RPMI7951 (cell line): ENCODE data around the gene ARFGAP1. TPM values are rescaled to one million over a fixed set of nuclear protein-coding genes. Genes with fewer than 3 reads are reported as not detected.
"Not testable (repeated sequence)": the region's sequence is repeated elsewhere in the genome, so short reads cannot be mapped to it uniquely, and the experiment has no call there.

Experiments
- DNase-seq: peaks from one replicate; pipeline ENCODE4 v3.0.0-alpha.2; 2012; ENCODE audit warnings: low read depth
- total RNA-seq: library from RNA; depleted of rRNA; stranded (reverse); fragments of >200 nt; shearing (Covaris generic); gene quantifications from 2 replicates; pipeline ENCODE4 v1.2.3, GENCODE V29; 2014; rRNA removed

ARFGAP1 gene
- total RNA-seq, 1 experiment from 2014 or later = 29.0 TPM

GRCh38 chr20:63330940-63331339 is 58.3 kb downstream of the ARFGAP1 start:
- no peak for DNase-seq

- DNase-seq = peak; percentile 18
Observed at GRCh38 chr20:63331741-63332400, 59.3 kb downstream of the ARFGAP1 start.

- DNase-seq = no peak
Observed at GRCh38 chr20:63332488-63333240, 60.1 kb downstream of the ARFGAP1 start.

GRCh38 chr20:63333241-63333836 is 60.7 kb downstream of the ARFGAP1 start:
- no peak for DNase-seq

- DNase-seq = no peak
Observed at GRCh38 chr20:63334356-63334755, 61.7 kb downstream of the ARFGAP1 start.

GRCh38 chr20:63335060-63335459 is 62.4 kb downstream of the ARFGAP1 start:
- DNase-seq = not testable (repeated sequence)

GRCh38 chr20:63335711-63336110 is 63.1 kb downstream of the ARFGAP1 start:
- DNase-seq = no peak

- no peak for DNase-seq
Observed at GRCh38 chr20:63336232-63336752, 63.7 kb downstream of the ARFGAP1 start.

- DNase-seq = no peak
Observed at GRCh38 chr20:63337786-63338420, 65.3 kb downstream of the ARFGAP1 start.

Other genes starting within 250 kb of the ARFGAP1 start
- gene YTHDF1, start 56.7 kb upstream of the ARFGAP1 start, total RNA-seq = 21.2 and 22.1 TPM in 2 replicates
- not detected in 2 replicates for gene BIRC7, start 36.9 kb upstream of the ARFGAP1 start, total RNA-seq
- not detected in 2 replicates for gene NKAIN4, start 18.4 kb upstream of the ARFGAP1 start, total RNA-seq
- gene COL20A1, start 20.4 kb downstream of the ARFGAP1 start, total RNA-seq = not detected in 2 replicates
- not detected in 2 replicates for gene CHRNA4, start 88.5 kb downstream of the ARFGAP1 start, total RNA-seq
- gene KCNQ2, start 199.8 kb downstream of the ARFGAP1 start, total RNA-seq = 0.10 and 2.5 TPM in 2 replicates
- gene EEF1A2, start 226.3 kb downstream of the ARFGAP1 start, total RNA-seq = 14.1 and 17.6 TPM in 2 replicates
- 140 and 185 TPM in 2 replicates for gene PPDPF, start 248.0 kb downstream of the ARFGAP1 start, total RNA-seq